Activated CD4-positive, CD25-positive, alpha-beta regulatory T cell treated with anti-CD3 and anti-CD28 coated beads, Interleukin-2, amount 50 U/mL, for 72 hours (primary cell): Measurements from ENCODE around the gene TIPARP.

ENCODE experiments used
- DNase-seq: peaks from one replicate; pipeline ENCODE4 v3.0.0; 2021

Gene TIPARP

GRCh38 chr3:156674046-156674910 is at the start of gene TIPARP:
TSS of gene TIPARP (plus strand) at chr3:156674590. CDS start at chr3:156677698, 3,108 bp downstream.
- peak; percentile 100 for DNase-seq

DNA sequence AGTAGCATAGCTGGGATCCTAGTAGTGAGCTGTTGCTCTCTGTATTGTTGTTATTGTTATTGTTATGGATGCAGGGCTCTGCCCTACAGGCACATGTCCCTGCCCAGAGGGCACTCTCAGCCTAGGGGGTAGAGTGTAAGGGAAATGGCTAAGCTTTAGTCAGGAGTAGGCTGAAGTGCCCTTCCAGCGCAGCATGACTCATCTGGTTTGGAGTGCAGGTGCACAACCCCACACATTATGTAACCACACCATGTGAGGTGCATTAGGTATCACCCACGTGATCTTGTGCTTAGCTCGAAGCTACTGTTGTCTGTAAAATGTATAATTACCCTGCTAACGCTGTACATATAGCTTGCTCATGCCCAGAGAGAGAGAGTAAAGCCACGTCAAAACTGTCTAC is 48.3 kb upstream of the TIPARP start:
- no peak for DNase-seq

DNA sequence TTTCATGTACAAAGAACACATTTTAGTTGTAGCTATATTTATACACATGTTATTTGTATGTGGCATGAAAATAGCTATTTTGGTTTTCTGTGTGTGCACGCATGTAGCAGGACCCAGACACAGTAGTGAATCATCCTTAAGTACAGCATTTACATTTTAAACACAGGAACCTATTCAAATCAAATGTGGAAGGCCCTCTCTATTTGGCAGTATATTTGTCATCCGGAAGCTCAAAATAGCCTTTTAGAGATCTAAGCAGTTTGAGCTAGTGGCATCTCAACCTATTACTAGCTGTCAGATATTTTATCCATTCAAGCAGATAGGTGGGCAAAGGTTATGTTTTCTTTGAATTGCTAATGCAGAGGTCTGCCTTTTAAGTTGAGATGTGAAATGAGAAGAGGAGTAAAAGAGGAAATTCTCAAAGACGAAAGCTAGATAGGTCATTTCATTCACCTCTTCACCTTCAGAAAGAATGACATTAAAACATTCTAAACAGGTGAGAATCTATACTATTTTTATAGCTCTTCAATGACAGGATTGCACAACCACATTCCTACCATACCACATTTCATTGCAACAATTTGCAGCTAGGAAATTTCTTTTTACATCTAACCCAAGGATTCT is 46.3 kb upstream of the TIPARP start:
- DNase-seq, result no peak

DNA sequence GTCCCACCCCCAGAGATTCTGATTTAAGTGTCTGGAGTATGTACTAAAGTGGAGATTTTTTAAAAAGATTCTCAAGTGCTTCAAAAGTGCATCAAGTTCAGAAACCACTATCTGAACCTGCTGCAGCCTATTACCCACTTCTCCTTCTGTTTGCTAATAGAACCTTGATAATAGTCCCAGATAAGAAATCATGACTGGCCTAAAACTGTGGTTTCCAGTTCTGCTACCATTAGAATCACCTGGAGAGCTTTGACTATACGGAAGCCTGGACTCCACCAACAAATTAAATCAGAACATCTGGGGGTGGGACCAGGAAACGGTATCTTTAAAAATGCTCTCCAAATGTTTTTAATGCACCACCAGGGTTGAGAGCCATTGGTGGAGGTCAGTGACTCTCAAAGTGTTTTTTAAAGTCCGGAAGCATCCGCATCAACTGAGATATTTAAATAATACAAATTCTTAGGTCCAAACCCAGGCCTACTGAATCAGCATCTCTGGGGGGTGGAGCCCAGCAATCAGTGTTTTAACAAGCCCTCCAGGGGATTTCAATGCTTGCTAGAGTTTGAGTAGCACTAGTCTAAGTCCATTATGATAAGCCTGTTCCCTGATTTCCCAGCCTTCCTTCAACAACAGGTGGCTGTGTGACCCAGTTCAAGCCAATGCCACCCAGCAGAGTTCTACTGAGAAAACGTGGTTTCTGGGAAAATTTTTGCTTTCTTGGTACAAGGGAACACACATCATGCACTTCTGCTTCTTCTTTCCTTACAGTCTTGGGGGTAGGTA is 45.4 kb upstream of the TIPARP start:
- no peak for DNase-seq

GRCh38 chr3:156630081-156630772 is 44.2 kb upstream of the TIPARP start:
- DNase-seq, result no peak

DNA sequence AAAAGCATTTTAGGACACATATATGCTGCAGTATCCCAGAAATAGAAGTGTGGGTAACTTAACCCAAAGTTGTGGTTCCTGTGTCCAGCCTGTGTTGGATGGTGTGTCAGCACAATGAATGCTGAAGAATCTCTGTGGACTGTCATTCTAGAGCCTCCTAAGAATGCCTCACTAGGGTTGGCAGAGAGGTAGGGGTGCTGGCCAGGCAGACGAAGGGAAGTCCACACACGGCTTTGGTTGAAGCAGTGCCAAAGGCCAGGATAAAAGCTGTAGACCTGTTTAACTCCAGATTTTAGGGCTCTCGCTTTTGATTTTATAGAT is 43.7 kb upstream of the TIPARP start:
- no peak for DNase-seq

DNA sequence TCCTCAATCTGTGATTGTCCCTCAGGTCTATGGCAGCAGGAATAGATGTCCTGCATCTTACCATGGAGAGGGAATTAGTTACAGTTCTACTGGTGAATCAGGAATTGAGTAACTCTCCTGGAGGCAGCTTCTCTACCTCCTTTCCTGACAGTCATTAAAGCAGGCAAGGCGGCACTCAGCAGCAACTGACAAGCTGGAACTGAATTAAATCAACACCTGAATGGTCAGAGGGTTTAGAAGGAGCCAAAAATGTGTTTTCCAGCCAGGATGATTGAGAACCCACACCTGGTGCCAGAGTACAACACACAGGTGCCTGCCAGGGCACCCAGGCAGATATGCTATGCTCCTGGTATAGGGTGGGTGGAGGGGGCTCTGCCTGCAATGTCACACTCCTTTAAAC is 43.1 kb upstream of the TIPARP start:
- no peak for DNase-seq

- DNase-seq, result no peak
These were observed 41.8 kb upstream of the TIPARP start for GRCh38 chr3:156632601-156633000.

DNA sequence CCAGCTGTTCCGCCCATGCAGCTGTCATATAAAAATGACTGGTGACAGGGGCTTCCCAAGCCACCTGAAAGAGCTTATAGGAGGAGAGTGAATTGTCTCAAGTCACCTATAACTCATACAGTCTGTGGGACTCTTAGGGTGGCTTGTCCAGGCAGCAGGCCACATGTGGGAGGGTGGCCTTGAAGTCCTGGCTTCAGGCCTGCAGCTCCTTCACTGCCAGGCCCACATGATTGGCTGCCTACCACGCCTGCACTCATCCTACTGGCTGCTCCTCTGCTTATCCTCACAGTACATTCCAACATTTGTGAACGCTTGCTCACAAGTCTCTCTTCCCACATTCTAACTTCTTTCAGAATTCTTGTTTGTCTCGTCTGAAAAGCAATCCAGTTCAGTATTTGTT is 41.1 kb upstream of the TIPARP start:
- no peak for DNase-seq

DNA sequence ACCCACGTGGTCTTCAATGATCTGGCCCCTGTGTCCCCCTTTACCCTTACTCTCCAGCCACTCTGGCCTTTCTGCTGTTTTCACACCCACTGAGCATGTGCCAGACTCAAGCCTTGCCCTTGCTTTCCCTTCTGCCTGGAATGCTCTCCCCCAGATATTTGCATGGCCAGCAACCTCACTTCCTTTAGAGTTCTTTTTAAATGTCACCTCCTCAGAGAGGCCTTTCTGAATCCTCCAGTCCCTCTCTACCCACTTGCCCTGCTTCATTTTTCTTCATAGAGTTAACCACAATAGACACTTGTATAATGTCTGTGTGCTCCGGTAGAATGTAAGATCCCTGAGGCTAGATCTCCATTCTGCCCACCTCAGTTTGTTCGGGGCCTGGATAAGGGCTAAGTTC is 39.4 kb upstream of the TIPARP start:
- DNase-seq, result no peak

DNA sequence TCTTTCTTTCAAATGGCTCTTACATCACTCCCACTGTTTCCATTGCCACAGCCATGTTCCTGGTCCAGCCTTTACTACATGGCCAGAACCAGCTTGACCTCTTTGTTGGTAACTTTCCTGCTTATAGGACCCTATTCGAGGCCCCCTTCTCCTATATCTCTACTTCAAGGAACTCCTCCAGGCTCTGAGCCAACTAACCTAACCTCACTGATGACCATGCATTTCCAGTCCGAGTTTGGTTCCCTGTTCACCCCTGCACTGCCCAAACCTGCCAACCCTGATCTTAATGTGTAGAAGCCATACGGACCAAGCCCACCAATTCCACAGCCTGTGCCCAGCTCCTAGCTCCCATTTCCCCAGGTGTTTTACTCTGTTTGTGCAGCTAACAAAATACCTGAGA is 38.4 kb upstream of the TIPARP start:
- no peak for DNase-seq

DNA sequence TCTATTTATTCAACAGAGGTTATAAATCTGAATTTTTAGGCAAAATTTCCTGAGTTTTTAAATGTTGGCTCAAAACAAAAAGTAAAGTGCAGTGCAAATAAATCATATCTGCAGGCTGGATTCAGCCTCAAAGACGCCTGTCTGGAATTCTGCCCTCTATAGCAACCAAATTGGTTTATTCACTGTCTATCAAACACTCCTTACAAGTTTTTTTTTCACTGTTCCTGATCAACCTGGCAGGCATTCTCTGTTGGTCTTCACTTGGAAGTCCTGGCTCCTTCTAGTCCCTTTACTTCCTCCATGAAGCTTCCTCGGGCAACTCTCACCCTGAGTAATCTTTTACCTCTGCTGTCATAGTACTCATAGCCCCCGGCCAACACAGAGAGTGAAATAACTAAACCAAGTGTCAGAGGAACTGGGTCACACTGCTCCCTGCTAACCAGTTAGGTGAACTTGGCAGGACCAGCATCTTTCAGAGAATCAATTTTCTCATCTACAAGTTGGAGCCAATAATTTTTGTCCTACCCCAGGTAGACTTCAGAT is 36.8 kb upstream of the TIPARP start:
- no peak for DNase-seq

DNA sequence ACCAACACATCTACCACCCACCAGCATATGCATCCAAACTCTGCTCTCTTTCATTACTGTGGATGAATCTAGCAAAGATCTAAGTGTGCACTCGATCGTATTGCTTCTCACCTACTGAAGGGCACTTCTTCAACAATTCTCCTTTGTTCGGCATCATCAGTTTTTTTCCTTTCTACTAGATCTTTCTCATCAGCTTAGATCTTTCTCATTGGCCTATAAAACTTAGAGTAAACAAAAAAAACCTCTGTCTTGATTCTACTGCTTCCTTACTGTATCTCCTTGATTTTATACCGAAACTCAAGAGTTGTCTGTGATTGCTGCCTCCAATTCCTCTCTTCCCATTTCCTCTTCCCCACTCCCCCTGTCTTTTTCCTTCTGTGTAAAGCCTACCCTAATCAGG is 36.1 kb upstream of the TIPARP start:
- no peak for DNase-seq

DNA sequence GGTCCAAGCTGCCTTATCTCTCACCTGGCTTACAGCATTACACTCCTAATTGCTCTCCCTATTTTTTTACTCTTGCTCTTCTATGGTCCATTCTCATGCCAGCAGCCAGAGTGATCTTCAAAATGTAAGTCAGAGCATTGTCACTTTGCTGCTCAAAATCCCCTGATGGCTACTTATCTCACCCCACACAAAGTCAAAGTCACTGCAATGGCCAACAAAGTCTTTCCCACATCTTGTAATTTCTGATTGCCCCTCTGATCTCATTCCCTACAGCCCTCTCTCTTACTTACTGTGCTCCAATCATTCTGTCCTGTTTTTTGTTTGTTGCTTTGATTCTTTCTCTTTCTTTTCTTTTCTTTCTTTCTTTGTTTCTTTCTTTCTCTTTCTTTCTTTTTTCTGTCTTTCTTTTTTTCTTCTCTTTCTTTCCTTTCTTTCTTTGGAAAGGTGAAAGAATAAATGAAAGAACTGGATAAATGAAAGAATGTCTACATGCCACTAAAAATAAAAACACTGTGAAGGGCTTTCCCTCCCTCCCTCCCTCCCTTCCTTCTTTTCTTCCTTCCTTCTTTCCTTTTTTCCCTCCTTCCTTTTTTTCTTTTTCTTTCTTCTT is 34.9 kb upstream of the TIPARP start:
- no peak for DNase-seq

GRCh38 chr3:156641618-156641975 is 32.8 kb upstream of the TIPARP start:
- DNase-seq, result no peak

GRCh38 chr3:156642750-156643728 is 31.4 kb upstream of the TIPARP start:
- no peak for DNase-seq

DNA sequence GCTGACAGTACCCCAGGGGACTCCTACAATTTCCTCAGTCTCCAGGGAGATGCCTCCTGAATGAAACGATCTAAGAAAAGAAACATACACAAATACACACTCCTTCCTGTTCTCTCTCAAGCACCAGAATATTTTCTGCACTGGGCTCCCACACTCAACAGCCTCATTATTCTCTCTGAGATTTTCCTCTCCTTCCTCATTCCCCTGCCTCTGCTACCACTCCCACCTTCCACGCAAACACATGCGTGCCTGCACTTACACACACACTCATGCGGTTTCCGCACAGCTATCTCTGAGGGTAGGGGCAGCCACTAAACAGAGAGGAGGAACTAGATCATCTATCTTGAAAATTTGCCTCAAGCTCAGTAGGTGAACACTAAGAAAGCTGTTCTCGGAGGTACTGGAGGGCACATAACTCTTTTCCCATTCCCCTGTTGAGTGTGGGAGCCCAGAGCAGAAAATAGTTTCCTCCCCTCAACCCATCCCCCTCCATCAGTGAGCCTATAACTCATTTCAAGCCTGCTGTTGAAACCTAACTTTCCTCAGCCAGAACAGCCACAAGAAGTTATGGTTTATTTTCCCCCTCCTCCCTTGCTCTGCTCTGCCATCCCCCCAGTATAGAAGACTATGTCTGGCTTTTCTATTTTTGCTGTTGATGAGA is 30.5 kb upstream of the TIPARP start:
- no peak for DNase-seq

DNA sequence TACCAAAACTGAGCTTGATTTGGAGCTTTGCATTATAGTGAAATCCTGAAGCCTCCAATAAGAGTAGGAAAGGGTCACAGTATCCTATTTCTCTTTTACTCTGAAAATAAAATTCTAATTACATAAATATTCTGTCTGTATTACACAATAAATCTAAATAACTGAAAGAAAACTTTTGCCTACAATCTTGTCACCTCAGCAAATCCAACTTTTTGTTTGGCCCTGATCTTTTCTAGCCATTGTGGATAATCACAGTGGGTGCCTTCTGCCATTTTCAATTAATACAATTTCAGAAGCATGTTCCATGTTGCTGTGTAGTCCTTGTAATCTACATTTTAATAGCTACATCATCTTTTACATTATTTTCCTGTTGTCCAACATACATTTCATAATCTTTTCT is 29.4 kb upstream of the TIPARP start:
- DNase-seq, result no peak

DNA sequence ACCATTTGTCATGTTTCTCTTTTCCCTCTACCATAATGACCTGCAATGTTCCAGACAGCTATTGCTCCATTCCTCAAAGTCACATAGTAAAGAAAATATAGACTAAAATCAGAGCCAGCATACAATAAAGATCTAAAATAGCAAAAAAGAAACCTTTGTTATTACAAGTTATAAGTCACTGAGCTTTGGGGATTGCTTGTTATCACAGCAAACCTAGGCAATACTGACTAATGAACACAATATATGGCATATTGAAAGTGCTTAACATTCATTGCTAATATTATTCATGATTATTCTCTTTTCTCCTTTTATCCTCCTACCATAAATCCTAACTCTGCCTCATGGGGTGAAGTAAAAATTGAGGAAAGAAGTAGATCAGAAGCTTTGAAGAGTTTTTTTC is 27.4 kb upstream of the TIPARP start:
- no peak for DNase-seq

DNA sequence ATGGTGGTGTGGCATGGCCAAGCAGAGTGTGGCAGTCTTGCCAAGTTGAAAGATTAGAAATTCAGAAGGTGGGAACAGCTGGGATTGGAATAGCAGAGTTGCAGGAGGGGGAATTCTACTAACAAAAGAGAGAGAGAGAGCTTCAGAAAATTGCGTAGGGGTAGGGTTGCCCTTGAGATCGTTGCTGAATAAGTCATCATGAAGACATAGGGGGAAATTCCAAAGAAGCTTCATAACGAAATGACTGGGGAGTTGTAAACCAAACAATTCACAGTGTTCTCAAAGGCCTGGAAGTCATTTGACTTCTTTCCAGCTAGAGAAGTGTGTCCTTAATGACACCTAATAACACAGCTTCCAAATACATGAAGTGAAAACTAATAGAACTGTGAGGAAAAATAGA is 26.3 kb upstream of the TIPARP start:
- DNase-seq, result no peak

- DNase-seq, result no peak
These were observed 24.7 kb upstream of the TIPARP start for GRCh38 chr3:156649681-156650080.
